ENCODE results near the gene FGB.
"Not testable (repeated sequence)": the region's sequence is repeated elsewhere in the genome, so short reads cannot be mapped to it uniquely, and the experiment has no call there.

Gene FGB

GRCh38 chr4:154566639-154567204 lies 3.9 kb downstream of the FGB start:
- DNase-seq = no peak

DNA sequence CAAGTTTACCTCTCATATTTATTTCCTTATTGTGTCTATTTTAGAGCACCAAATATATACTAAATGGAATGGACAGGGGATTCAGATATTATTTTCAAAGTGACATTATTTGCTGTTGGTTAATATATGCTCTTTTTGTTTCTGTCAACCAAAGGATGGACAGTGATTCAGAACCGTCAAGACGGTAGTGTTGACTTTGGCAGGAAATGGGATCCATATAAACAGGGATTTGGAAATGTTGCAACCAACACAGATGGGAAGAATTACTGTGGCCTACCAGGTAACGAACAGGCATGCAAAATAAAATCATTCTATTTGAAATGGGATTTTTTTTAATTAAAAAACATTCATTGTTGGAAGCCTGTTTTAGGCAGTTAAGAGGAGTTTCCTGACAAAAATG lies 6.2 kb downstream of the FGB start:
- DNase-seq = no peak

DNA sequence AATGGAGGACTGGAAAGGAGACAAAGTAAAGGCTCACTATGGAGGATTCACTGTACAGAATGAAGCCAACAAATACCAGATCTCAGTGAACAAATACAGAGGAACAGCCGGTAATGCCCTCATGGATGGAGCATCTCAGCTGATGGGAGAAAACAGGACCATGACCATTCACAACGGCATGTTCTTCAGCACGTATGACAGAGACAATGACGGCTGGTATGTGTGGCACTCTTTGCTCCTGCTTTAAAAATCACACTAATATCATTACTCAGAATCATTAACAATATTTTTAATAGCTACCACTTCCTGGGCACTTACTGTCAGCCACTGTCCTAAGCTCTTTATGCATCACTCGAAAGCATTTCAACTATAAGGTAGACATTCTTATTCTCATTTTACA lies 6.8 kb downstream of the FGB start:
- no peak for DNase-seq

DNA sequence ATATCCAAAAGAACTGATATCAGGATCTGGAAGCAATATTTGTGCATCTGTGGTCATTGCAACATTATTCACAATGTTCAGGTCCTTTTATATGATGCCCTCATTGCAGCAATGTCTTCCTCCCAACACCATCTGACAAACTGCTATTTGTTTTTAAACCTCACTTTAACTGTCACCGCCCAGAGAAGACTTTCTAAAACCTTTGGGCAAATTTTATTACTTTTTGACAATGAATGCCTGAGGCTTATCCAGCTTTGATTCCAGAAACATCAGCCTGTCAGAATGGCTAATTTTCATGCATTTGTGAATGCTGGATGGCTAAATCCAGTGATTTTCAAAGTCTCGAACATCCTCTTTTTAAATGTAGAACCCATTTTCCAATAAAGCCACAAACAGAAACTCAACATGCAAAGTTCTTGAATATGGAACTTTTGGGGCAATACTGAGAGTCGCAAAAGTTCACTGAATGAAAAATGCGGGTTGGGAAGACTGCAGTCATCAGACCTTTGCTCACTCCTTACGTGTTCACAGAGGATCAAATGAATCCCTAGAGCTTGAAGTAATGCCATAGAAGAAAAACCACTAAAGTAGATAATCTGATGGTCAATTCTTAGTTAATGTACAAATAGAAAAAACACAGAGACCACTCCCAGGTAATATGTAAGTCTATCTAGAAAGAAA lies 10.5 kb downstream of the FGB start:
- no peak for DNase-seq

- DNase-seq = no peak
Observed at GRCh38 chr4:154574311-154574710, 11.5 kb downstream of the FGB start.

GRCh38 chr4:154577324-154577723 lies 14.5 kb downstream of the FGB start:
- DNase-seq = no peak

DNA sequence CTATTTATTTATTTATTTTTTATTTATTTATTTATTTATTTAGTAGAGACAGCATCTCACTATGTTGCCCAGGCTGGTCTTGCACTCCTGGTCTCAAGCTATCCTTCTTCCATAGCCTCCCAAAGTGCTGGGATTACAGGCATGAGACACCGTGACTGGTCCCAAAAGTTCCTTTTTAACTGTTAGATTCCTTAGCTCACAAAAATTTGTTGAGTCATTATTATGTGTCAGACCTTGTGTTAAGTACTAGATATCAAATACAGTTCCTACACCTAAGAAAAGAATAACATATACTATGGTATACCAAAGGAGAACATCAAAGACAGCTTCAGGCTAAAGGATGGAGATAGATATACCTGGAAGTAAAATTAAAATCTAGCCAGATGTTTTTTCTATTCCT lies 16.1 kb downstream of the FGB start:
- no peak for DNase-seq

DNA sequence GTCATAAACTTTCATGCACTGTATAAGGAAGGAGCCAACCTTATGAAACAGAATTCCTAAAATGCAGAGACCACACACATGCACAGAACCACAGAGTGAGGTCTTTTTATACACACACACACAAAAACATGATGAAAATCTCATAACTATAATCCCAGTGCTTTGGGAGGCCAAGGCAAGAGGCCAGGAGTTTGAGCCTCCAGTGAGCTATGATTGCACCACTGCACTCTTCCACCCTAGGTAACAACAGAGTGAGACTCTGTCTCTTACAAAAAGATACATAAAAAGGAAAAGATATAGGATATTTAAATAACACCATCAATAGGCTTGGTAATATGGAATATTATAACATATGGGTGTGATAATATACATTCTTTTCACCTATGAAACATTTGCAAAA lies 17.1 kb downstream of the FGB start:
- no peak for DNase-seq

GRCh38 chr4:154582723-154583122 lies 19.9 kb downstream of the FGB start:
- no peak for DNase-seq

DNA sequence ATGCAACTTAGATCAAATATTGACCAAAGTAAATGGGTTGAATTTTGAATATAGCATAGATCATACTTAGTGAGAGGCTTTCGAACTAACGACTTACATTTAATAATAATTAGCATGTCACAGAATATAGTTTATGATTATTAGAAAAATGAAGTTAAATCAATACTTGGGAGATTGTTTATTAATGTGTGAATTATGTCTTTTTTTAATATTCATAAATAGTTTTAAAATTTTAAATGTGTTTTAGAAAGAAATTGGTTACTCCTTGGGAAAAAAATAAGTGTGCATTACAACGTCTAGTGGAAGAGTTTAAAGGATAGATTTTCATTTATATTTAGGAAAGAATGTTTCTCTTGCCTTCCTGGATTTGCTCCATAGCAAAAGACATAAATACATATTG lies 20.4 kb downstream of the FGB start:
- DNase-seq = no peak

DNA sequence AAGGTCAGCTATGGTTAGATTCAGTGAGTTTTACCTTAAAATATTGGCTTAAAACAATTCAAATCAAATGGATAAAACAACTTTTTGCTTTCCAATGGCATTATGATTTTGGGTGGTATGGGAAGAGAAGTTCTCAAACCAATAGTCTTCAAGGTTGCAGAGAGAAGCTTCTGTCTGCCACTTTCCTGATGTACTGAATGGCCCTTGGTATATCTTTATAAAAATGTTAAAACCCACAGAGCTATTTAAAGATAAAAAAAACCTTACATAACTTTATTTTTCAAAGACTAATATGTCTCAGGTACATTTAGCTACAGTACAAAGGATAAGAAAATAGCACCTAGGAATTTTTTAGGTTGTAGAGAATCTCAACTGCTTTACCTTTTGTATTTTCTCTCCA lies 20.9 kb downstream of the FGB start:
- DNase-seq = no peak

GRCh38 chr4:154584259-154584658 lies 21.4 kb downstream of the FGB start:
- no peak for DNase-seq

DNA sequence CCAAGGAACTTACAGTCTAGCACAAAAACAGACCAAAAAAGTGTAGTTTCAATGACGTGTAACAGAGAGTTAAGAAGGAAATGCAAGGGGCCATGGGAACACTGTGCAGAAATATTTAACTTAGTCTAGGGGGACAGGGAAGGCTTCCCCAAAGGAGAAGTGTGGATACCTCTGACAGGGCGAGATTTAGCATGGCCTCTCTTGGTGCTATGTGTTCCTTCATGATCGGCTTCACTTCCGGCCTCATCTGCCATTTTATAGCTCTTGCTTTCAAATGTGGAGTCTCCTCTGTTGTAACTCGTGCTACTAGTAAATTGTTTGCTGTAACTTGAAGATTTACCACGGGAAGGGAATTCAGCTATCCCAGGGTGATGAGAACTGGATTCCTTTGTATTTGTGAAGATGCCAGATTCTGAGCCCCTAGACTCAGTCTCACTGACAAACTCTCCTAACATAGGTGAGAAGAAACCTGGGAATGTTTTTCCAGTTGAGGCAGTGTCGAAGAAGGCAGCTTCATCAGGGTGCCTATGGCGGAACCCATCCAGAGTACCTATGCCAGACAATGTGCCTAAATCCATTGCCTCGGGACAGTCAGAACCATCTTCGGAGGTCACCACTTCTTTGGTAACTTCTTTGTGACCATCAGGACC lies 22.7 kb downstream of the FGB start:
- no peak for DNase-seq

DNA sequence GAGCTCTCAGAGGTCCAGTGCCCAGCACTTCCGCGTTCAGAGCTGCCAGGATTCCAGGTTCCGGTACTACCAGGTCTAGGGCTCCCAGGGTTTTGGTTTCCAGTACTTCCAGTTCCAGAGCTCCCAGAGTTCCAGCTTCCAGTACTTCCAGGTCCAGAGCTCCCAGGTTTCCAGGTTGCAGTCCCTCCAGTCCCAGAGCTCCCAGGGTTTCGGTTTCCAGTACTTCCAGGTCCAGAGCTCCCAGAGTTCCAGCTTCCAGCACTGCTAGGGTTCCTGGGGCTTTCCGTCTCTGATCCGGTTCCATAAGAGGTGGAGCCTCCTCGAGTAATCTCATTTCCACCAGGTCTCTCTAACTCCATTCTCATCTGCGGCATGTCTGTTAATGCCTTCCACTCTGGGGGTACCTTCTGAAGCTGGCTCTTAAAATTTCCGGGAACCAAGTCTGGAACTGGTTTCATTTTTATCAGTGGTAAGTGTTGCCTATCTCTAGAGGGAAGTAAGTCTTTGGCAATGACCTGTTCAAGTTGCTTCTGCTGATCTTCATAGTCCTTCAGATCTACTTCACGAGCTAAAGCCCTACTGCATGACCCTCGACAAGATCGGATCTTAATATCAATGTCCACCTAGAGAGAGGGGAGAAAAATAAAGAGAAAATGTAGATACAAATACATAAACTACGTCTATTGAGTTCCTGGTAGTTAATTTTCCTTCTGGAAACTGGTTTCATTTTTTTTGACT lies 23.7 kb downstream of the FGB start:
- DNase-seq = no peak

DNA sequence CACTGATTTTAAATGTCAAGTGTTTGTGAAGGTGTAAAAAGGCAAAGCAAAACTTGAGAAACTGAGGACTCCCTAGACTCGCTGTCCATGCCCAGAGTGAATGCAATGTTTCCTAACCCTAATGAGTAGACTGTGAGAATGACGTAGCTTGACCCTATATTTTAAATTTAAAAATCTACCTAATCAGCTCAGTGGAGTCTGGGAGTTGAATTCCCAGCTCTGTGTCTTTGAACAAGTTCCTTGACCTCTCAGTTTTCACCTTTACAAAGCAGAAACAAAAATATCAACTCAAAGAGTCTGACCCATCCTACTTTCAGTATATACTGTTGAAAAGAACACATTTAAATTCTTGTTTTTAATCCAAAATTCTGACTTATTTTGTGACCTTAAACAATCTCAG lies 25.4 kb downstream of the FGB start:
- no peak for DNase-seq

DNA sequence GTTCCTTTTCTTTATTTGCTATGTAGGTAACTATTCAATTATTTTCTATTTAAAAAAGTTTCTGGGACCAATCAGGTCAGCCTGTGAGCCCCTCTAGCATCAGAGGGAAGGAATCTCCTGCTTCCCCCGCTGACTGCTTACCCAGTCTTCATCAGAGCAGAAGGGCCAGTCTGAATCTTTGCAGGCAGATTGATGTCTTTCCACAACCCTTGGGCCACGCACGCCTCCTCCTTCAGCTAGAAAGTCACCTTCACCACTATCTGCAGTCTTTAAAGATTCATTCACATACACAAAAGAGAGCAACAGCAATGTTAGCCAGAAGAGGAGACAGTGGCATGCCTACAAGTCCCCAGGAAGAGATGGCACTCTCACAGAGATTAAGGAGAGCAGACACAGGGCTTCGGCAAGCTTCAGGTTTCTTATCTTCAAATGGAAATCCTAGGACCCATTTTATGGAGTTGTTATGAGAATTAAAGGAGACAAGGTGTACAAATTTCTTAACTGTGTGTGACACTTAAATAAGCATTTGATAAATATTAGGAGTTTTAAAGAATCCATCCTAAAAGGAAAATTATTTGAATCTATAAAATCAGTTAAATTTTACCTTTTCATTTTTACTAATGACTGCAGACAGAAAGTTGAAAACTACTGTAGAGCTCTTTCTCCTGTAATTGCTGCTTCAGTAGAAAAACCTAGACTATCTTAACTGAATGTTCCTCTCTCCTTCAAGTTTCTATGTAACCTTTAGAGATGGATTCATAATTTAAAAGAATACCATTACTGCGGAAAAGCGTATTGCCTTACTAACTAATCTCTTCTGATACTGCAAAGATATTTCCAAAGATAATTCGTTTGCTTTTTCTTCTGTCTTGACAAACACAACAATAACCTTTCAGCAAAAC lies 26.7 kb downstream of the FGB start:
- no peak for DNase-seq

GRCh38 chr4:154590329-154591006 lies 27.7 kb downstream of the FGB start, which contains the start of gene FGA:
TSS of gene FGA (minus strand) at chr4:154590742. CDS start at chr4:154590687, 55 bp downstream.
- no peak for DNase-seq

DNA sequence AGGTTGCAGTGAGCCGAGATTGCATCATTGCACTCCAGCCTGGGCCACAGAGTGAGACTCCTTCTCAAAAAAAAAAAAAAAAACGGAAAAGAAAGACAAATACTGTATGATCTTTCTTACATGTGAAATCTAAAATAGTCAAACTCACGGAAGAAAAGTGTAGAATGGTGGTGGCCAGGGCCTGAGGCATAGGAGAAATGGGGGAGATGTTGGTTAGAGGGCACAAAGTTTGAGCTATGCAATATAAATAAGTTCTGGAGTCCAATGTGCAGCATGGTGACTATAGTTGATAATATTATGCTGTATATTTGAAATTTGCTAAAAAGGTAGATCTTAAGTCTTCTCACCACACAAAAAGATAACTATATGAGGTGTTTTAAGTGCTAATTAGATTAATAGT lies 29.1 kb downstream of the FGB start:
- no peak for DNase-seq

- no peak for DNase-seq
Observed at GRCh38 chr4:154593868-154594267, 31.1 kb downstream of the FGB start.

- DNase-seq = not testable (repeated sequence)
Observed at GRCh38 chr4:154594343-154594742, 31.5 kb downstream of the FGB start.

DNA sequence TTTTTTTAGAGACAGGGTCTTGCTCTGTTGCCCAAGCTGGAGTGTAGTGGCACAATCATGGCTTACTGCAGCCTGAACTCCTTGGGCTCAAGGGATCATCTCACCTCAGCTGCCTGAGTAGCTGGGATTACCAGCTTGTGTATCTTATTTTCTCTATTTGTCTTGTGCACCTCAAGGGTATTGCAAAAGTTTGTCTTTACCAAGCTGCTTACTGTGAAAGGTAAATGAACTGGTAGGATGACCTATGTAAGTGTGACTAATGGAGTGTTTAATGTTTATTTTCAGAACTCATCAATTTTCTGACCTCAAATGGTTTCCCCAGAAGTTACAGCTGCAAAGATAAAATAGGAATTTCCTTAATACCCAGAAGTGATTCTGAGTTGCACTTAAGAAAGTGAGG lies 33.0 kb downstream of the FGB start:
- no peak for DNase-seq

GRCh38 chr4:154597281-154597680 lies 34.5 kb downstream of the FGB start:
- not testable (repeated sequence) for DNase-seq

Data from effector CD8-positive, alpha-beta T cell (primary cell).